Keratinocyte (primary cell): Measurements from ENCODE around the gene SLC8A1. TPM values are rescaled to one million over a fixed set of nuclear protein-coding genes. Genes with fewer than 3 reads are reported as not detected.

Experiments
- DNase-seq: peaks from one replicate; pipeline ENCODE4 v3.0.0-alpha.2; 2011; ENCODE audit warnings: low read depth, missing footprints, low spot score
- FAIRE-seq: peaks from 2 replicates; lab custom pipeline; 2011; peaks lifted over from hg19 to GRCh38; lab: Jason Lieb, UNC
- H2AFZ ChIP-seq: 2 replicates; pipeline ENCODE4 v1.6.0; 2012; ENCODE audit warnings: low read length, control low read depth, inconsistent platforms; ENCODE audit not compliant: control insufficient read depth
- H3K27ac ChIP-seq: 2 replicates; pipeline ENCODE4 v1.5.1; 2011; ENCODE audit warnings: low read length; ENCODE audit not compliant: control insufficient read depth, insufficient read depth
- H3K27me3 ChIP-seq: 3 replicates; pipeline ENCODE4 v1.6.0; 2011; ENCODE audit warnings: low read length; ENCODE audit not compliant: control insufficient read depth, insufficient read depth; ENCODE audit errors: extremely low read depth
- H3K36me3 ChIP-seq, 2 experiments: 2 replicates in 1 of 2; 3 replicates in 1 of 2; pipeline ENCODE4 v1.5.1; 2011; ENCODE audit warnings: low read length in 2 of 2, mild to moderate bottlenecking in 1 of 2; ENCODE audit not compliant: control insufficient read depth in 2 of 2, insufficient read depth in 2 of 2; ENCODE audit errors: extremely low read depth in 1 of 2
- H3K4me1 ChIP-seq: 3 replicates; pipeline ENCODE4 v1.5.1; 2011; ENCODE audit warnings: low read length; ENCODE audit not compliant: control insufficient read depth, insufficient read depth; ENCODE audit errors: extremely low read depth
- H3K4me2 ChIP-seq: 3 replicates; pipeline ENCODE4 v1.6.0; 2011; ENCODE audit warnings: low read depth, low read length; ENCODE audit not compliant: control insufficient read depth, insufficient read depth; ENCODE audit errors: extremely low read depth
- H3K4me3 ChIP-seq, 3 experiments: fragments of 200-600 bp in 1 of 3; sonication (generic) in 1 of 3; 2 replicates in 2 of 3; 3 replicates in 1 of 3; pipeline ENCODE4 v1.5.1; 2011 to 2016; ENCODE audit warnings: low read length in 3 of 3, mild to moderate bottlenecking in 3 of 3, control low read depth in 2 of 3, inconsistent platforms in 1 of 3, low read depth in 1 of 3, mixed read lengths in 1 of 3, mixed run types in 1 of 3, moderate library complexity in 1 of 3; ENCODE audit not compliant: control insufficient read depth in 2 of 3, insufficient read depth in 2 of 3; ENCODE audit errors: extremely low read depth in 1 of 3
- H3K79me2 ChIP-seq: 2 replicates; pipeline ENCODE4 v1.6.0; 2012; ENCODE audit warnings: low read length; ENCODE audit not compliant: control insufficient read depth, insufficient read depth
- H3K9ac ChIP-seq: 3 replicates; pipeline ENCODE4 v1.6.0; 2011; ENCODE audit warnings: low read length; ENCODE audit not compliant: control insufficient read depth, insufficient read depth; ENCODE audit errors: extremely low read depth
- H3K9me1 ChIP-seq: 3 replicates; pipeline ENCODE4 v1.6.0; 2011; ENCODE audit warnings: low read length; ENCODE audit not compliant: control insufficient read depth, insufficient read depth; ENCODE audit errors: extremely low read depth
- H3K9me3 ChIP-seq: 2 replicates; pipeline ENCODE4 v1.5.1; 2012; ENCODE audit warnings: low read depth, low read length; ENCODE audit not compliant: control insufficient read depth
- H4K20me1 ChIP-seq: 3 replicates; pipeline ENCODE4 v1.6.0; 2011; ENCODE audit warnings: low read length; ENCODE audit not compliant: control insufficient read depth, insufficient read depth; ENCODE audit errors: extremely low read depth
- EZH2 ChIP-seq: IDR thresholded peaks from one replicate; pipeline ENCODE4 v1.6.1; 2012; ENCODE audit warnings: inconsistent platforms, mild to moderate bottlenecking, low read length, moderate library complexity
- dilution Hi-C: fragments of 300-500 bp; cut with MboI; formaldehyde crosslinking; loops from one replicate; pipeline ENCODE4 v1.7.0; 2020; ENCODE audit warnings: low sequenced_read_pairs; ENCODE audit not compliant: extremely low pct_ligation_motif_present
- polyA plus RNA-seq, 5 experiments: library from polyadenylated mRNA; depleted of rRNA in 3 of 5; stranded (reverse) in 3 of 5; stranded (forward) in 1 of 5; unstranded in 1 of 5; fragments of >200 nt; gene quantifications; 1 replicate in 1 of 5; 2 replicates in 3 of 5; 3 replicates in 1 of 5; pipeline versions ENCODE4 v1.2.1 to v1.2.3, GENCODE V29; 2011 to 2012; ENCODE audit warnings: missing spikeins in 2 of 5, low read depth in 1 of 5, low replicate concordance in 1 of 5
- TF ChIP-seq, protein P1 (sequence below), 3 experiments: IDR thresholded peaks in 1 of 3; conservative IDR thresholded peaks in 1 of 3; optimal IDR thresholded peaks in 1 of 3; 2 replicates in 2 of 3; 3 replicates in 1 of 3; pipeline versions ENCODE3 to v1.5.1; 2011; ENCODE audit warnings: low read length in 3 of 3, mild to moderate bottlenecking in 3 of 3, moderate library complexity in 2 of 3, control low read depth in 1 of 3, inconsistent platforms in 1 of 3; ENCODE audit not compliant: insufficient read depth in 2 of 3; ENCODE audit errors: extremely low read depth in 1 of 3

Gene SLC8A1
- polyA plus RNA-seq, 1 donor (not counting 4 experiments of a cell fraction or from before 2014, with no cell fraction given): 2.7 TPM

- TF ChIP-seq, protein P1, sequence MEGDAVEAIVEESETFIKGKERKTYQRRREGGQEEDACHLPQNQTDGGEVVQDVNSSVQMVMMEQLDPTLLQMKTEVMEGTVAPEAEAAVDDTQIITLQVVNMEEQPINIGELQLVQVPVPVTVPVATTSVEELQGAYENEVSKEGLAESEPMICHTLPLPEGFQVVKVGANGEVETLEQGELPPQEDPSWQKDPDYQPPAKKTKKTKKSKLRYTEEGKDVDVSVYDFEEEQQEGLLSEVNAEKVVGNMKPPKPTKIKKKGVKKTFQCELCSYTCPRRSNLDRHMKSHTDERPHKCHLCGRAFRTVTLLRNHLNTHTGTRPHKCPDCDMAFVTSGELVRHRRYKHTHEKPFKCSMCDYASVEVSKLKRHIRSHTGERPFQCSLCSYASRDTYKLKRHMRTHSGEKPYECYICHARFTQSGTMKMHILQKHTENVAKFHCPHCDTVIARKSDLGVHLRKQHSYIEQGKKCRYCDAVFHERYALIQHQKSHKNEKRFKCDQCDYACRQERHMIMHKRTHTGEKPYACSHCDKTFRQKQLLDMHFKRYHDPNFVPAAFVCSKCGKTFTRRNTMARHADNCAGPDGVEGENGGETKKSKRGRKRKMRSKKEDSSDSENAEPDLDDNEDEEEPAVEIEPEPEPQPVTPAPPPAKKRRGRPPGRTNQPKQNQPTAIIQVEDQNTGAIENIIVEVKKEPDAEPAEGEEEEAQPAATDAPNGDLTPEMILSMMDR (optimal IDR thresholded peaks at IDR 0.05 in 1 of 3, IDR thresholded peaks at IDR 0.05 in 1 of 3, conservative IDR thresholded peaks at IDR 0.05 in 1 of 3; ENCODE audit: extremely low read depth in 1 of 3, insufficient read depth in 2 of 3, low read length in 3 of 3): no peak
- TF ChIP-seq EZH2: no peak
- Histone ChIP-seq H3K4me3 (no peak overlapping the region), H3K9me1 (no peaks in the 10 kb centered on the region), H3K4me2 (no peak overlapping the region), H4K20me1 (no peaks in the 10 kb centered on the region), H2AFZ (no peak overlapping the region), H3K27ac (no peak overlapping the region), H3K9me3 (no peaks in the 10 kb centered on the region), H3K9ac (no peak overlapping the region), H3K27me3 (no peaks in the 10 kb centered on the region), H3K79me2 (no peaks in the 10 kb centered on the region), H3K4me1 (no peaks in the 10 kb centered on the region), H3K36me3 (no peaks in the 10 kb centered on the region)
- DNase-seq (no peak), FAIRE-seq (no peak)
- dilution Hi-C loops: no loop called here
Observed at GRCh38 chr2:40165509-40165844, 286.4 kb downstream of the SLC8A1 start.

DNA sequence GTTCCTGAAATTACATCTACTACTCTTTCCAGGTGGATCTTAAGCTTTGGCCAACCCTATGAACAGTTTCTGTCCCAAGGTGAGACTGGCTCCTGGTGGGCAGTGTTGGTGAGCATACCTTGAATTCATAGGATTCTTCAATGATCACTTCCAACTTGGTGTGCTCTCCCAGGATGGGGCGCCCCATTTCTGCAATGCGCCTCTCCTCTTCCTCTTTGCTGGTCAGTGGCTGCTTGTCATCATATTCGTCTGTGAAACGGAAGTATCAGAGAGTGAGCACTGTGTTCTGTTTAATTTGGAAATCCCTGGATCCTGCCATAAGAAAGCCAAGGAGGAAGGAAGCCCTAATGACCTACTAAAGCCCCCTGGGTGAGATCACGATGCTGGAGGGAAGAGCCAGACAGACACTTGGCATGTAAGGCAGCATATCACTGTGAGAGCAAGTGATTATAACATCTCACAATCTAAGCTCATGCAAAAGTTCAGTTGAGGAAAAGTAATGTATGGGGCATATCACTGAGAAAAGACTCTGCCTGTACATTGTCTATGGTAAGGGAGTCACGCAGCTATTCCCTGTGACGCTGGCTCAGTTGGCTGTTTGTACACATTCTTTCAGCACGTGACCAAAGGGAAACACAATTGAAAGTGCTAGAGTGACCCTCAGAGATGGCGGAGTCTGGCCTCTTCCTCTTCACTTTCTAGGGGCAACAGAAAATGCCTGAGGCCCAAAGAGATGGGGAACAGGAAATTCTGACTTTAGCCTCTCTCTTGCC, 287.0 kb downstream of the SLC8A1 start:
- Histone ChIP-seq H3K9me3 (no peaks in the 10 kb centered on the region), H3K27ac (no peak overlapping the region), H3K79me2 (no peaks in the 10 kb centered on the region), H3K9me1 (no peaks in the 10 kb centered on the region), H4K20me1 (no peaks in the 10 kb centered on the region), H3K27me3 (no peaks in the 10 kb centered on the region), H3K36me3 (no peaks in the 10 kb centered on the region), H3K4me1 (no peaks in the 10 kb centered on the region), H3K4me3 (no peak overlapping the region), H3K4me2 (no peak overlapping the region), H3K9ac (no peak overlapping the region), H2AFZ (no peak overlapping the region)
- no peak for DNase-seq
- no peak for FAIRE-seq
- dilution Hi-C loops: no loop called here
- TF ChIP-seq EZH2: no peak
- TF ChIP-seq, protein P1 (optimal IDR thresholded peaks at IDR 0.05 in 1 of 3, IDR thresholded peaks at IDR 0.05 in 1 of 3, conservative IDR thresholded peaks at IDR 0.05 in 1 of 3; ENCODE audit: extremely low read depth in 1 of 3, insufficient read depth in 2 of 3, low read length in 3 of 3): no peak
